ENCODE data around the gene GOSR2. TPM values are rescaled to one million over a fixed set of nuclear protein-coding genes. Genes with fewer than 3 reads are reported as not detected.

Gene GOSR2
- polyA plus RNA-seq, 1 donor from 2014 or later, result 41.4 TPM

- H3K9ac ChIP-seq (ENCODE audit: low read length), result no peak overlapping the region
- H3K79me2 ChIP-seq (replicated peaks; ENCODE audit: insufficient read depth, low read length), result no peaks in the 10 kb centered on the region
- H2AFZ ChIP-seq (ENCODE audit: low read depth, low read length), result no peak overlapping the region
- no peaks in the 10 kb centered on the region for H3K9me3 ChIP-seq (ENCODE audit: low read length)
- H4K20me1 ChIP-seq (ENCODE audit: insufficient read depth), result no peaks in the 10 kb centered on the region
- H3K36me3 ChIP-seq (ENCODE audit: insufficient read depth, low read length), result no peaks in the 10 kb centered on the region
- H3K4me2 ChIP-seq (ENCODE audit: low read length), result no peak overlapping the region
- H3K4me3 ChIP-seq (ENCODE audit: low read length), result no peak overlapping the region
- H3F3A ChIP-seq (ENCODE audit: insufficient read depth, low read length, poor library complexity, severe bottlenecking), result peaks cover 10% of the 10 kb centered on the region
- no peaks in the 10 kb centered on the region for H3K9me2 ChIP-seq (ENCODE audit: insufficient read depth, low read length)
- H3K27me3 ChIP-seq (ENCODE audit: insufficient read depth, low read depth, low read length), result no peaks in the 10 kb centered on the region
- TF ChIP-seq RAD21 (conservative IDR thresholded peaks at IDR 0.05) (no peak), EP300 (conservative IDR thresholded peaks at IDR 0.05; ENCODE audit: poor library complexity, severe bottlenecking) (no peak), TAF1 (IDR thresholded peaks at IDR 0.05; ENCODE audit: low read depth) (no peak), POLR2AphosphoS5 (IDR thresholded peaks at IDR 0.05) (no peak), EZH2 (IDR thresholded peaks at IDR 0.05; ENCODE audit: borderline replicate concordance, insufficient read depth, low read length, poor library complexity, severe bottlenecking) (no peak), MXI1 (conservative IDR thresholded peaks at IDR 0.05; ENCODE audit: poor library complexity, severe bottlenecking) (no peak), REST (IDR thresholded peaks at IDR 0.05; ENCODE audit: borderline replicate concordance) (no peak), CTCF (IDR thresholded peaks at IDR 0.05; ENCODE audit: poor library complexity, severe bottlenecking) (no peak), SMC3 (conservative IDR thresholded peaks at IDR 0.05; ENCODE audit: poor library complexity) (no peak)
- H3K27ac ChIP-seq (ENCODE audit: low read length), result no peak overlapping the region
Measured at GRCh38 chr17:46968224-46968834, 45.4 kb downstream of the GOSR2 start.

GRCh38 chr17:46968896-46969295 lies 45.9 kb downstream of the GOSR2 start:
- H3K4me3 ChIP-seq (ENCODE audit: low read length), result no peak overlapping the region
- peaks cover 10% of the 10 kb centered on the region for H3F3A ChIP-seq (ENCODE audit: insufficient read depth, low read length, poor library complexity, severe bottlenecking)
- H3K27ac ChIP-seq (ENCODE audit: low read length), result no peak overlapping the region
- H3K4me2 ChIP-seq (ENCODE audit: low read length), result no peak overlapping the region
- no peak overlapping the region for H2AFZ ChIP-seq (ENCODE audit: low read depth, low read length)
- H3K9me2 ChIP-seq (ENCODE audit: insufficient read depth, low read length), result no peaks in the 10 kb centered on the region
- TF ChIP-seq REST (IDR thresholded peaks at IDR 0.05; ENCODE audit: borderline replicate concordance) (no peak), POLR2AphosphoS5 (IDR thresholded peaks at IDR 0.05) (no peak), CTCF (IDR thresholded peaks at IDR 0.05; ENCODE audit: poor library complexity, severe bottlenecking) (no peak), TAF1 (IDR thresholded peaks at IDR 0.05; ENCODE audit: low read depth) (no peak), SMC3 (conservative IDR thresholded peaks at IDR 0.05; ENCODE audit: poor library complexity) (no peak)
- no peak overlapping the region for H3K9ac ChIP-seq (ENCODE audit: low read length)
- H3K27me3 ChIP-seq (ENCODE audit: insufficient read depth, low read depth, low read length), result no peaks in the 10 kb centered on the region
- H3K9me3 ChIP-seq (ENCODE audit: low read length), result no peaks in the 10 kb centered on the region
- H4K20me1 ChIP-seq (ENCODE audit: insufficient read depth), result no peaks in the 10 kb centered on the region
- H3K36me3 ChIP-seq (ENCODE audit: insufficient read depth, low read length), result no peaks in the 10 kb centered on the region
- no peaks in the 10 kb centered on the region for H3K79me2 ChIP-seq (replicated peaks; ENCODE audit: insufficient read depth, low read length)

Measured in neural cell (in vitro differentiated cells).